Spleen (tissue), 7 donors: ENCODE measurements around the gene HES6.

Experiments
- CTCF ChIP-seq, 11 experiments: fragments of 200-600 bp in 7 of 11; fragments of 450-650 bp in 4 of 11; sonication (generic) in 4 of 11; IDR thresholded peaks in 8 of 11; conservative IDR thresholded peaks in 3 of 11; 1 replicate in 7 of 11; 2 replicates in 4 of 11; pipeline versions ENCODE4 v1.4.0 to v1.8.0; 2016 to 2021; ENCODE audit warnings: antibody characterized with exemption in 11 of 11, inconsistent platforms in 4 of 11, mild to moderate bottlenecking in 1 of 11
- POLR2AphosphoS5 ChIP-seq, 3 donors: sonication (generic); formaldehyde crosslinking; IDR thresholded peaks; one replicate each; pipeline ENCODE4 v1.5.1; 2017; ENCODE audit warnings: antibody characterized with exemption in 3 of 3
- donor health status: DM: no; HTN: no; CAD: no; lungs with moderate emphysema.
- donor health status: DM: no; HTN: no; CAD: no.
- donor health status: DM: no; HTN: no; CAD: no.

DNA sequence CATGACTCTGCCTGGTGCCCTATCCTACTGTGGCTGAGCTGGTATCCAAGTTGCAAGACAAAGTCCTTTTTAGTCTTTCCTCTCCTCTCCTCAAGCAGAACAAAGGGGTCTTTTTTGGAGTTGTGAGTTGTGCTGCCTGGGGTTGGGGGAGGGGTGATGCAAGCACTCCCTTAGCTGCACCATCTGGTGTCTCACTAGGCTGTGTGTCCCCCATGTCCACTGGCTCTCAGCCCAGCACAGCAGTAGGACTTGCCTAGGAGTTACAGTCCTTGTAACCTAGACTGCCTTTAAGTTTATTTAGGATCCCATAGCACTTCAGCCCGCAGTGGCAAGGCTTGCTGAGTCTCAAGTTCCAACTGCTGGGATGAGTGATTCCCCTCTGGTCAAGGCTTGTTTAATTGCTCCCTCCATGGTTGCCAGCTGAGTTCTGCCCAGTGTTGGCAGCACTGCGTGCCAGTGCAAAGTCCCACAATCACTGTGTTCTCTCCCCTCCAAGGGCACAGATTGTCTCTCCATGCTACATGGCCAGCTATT is 23.1 kb downstream of the HES6 start:
- TF ChIP-seq CTCF (IDR thresholded peaks at IDR 0.05 in 8 of 11, conservative IDR thresholded peaks at IDR 0.05 in 3 of 11) = no peak
- no peak for TF ChIP-seq POLR2AphosphoS5 (IDR thresholded peaks at IDR 0.05)
